Ishikawa (cell line): ENCODE results near the gene BBIP1.

Experiments used
- CEBPB ChIP-seq: IDR thresholded peaks from 2 replicates; pipeline ENCODE4 v1.6.1; 2012
- CREB1 ChIP-seq: IDR thresholded peaks from 2 replicates; pipeline ENCODE4 v1.6.1; 2012; ENCODE audit warnings: low read depth
- EGR1 ChIP-seq: IDR thresholded peaks from 2 replicates; pipeline ENCODE4 v1.6.1; 2012
- EP300 ChIP-seq: IDR thresholded peaks from 2 replicates; pipeline ENCODE4 v1.6.1; 2012; ENCODE audit warnings: borderline replicate concordance
- FOXM1 ChIP-seq: IDR thresholded peaks from 2 replicates; pipeline ENCODE4 v1.6.1; 2012; ENCODE audit warnings: low read depth, borderline replicate concordance
- MAX ChIP-seq: IDR thresholded peaks from 2 replicates; pipeline ENCODE4 v1.6.1; 2012
- NFIC ChIP-seq: IDR thresholded peaks from 2 replicates; pipeline ENCODE4 v1.6.1; 2012
- RAD21 ChIP-seq: IDR thresholded peaks from 2 replicates; pipeline ENCODE4 v1.6.1; 2012; ENCODE audit warnings: low read depth
- REST ChIP-seq: IDR thresholded peaks from 2 replicates; pipeline ENCODE4 v1.6.1; 2012; ENCODE audit warnings: low read depth, mild to moderate bottlenecking
- TCF12 ChIP-seq: IDR thresholded peaks from 2 replicates; pipeline ENCODE4 v1.6.1; 2012; ENCODE audit warnings: low read depth
- YY1 ChIP-seq: IDR thresholded peaks from 2 replicates; pipeline ENCODE4 v1.6.1; 2012; ENCODE audit warnings: low read depth

GRCh38 chr10:110852947-110853346 lies 66.0 kb downstream of the BBIP1 start:
- no peak for TF ChIP-seq CEBPB
- TF ChIP-seq CREB1, result no peak
- TF ChIP-seq REST, result no peak
- TF ChIP-seq YY1, result no peak
- TF ChIP-seq MAX, result no peak
- TF ChIP-seq EGR1, result no peak
- no peak for TF ChIP-seq EP300
- no peak for TF ChIP-seq FOXM1
- no peak for TF ChIP-seq RAD21
- no peak for TF ChIP-seq TCF12
- TF ChIP-seq NFIC, result no peak
